Amniotic stem cell (primary cell): Measurements from ENCODE around the gene CKM.
"Not testable (repeated sequence)": the region's sequence is repeated elsewhere in the genome, so short reads cannot be mapped to it uniquely, and the experiment has no call there.

ENCODE experiments used
- DNase-seq: peaks from one replicate; lab custom pipeline; 2025; lab: John Stamatoyannopoulos, UW

Gene CKM

DNA sequence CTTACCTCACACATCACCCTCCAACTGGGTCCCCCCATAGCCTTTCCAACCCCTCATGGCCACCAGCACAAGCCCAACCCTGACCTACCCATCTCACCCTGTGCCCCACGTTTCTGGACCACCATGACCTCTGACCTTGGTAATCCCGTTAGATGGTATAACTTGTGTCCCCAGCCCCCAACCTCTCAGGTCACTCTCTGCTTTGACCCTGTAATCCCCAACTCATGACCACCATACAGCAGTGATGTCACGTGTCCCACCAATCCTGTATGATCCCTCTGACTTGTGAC is 26.4 kb upstream of the CKM start:
- no peak for DNase-seq

- no peak for DNase-seq
These were observed 25.9 kb upstream of the CKM start for GRCh38 chr19:45348367-45349125.

DNA sequence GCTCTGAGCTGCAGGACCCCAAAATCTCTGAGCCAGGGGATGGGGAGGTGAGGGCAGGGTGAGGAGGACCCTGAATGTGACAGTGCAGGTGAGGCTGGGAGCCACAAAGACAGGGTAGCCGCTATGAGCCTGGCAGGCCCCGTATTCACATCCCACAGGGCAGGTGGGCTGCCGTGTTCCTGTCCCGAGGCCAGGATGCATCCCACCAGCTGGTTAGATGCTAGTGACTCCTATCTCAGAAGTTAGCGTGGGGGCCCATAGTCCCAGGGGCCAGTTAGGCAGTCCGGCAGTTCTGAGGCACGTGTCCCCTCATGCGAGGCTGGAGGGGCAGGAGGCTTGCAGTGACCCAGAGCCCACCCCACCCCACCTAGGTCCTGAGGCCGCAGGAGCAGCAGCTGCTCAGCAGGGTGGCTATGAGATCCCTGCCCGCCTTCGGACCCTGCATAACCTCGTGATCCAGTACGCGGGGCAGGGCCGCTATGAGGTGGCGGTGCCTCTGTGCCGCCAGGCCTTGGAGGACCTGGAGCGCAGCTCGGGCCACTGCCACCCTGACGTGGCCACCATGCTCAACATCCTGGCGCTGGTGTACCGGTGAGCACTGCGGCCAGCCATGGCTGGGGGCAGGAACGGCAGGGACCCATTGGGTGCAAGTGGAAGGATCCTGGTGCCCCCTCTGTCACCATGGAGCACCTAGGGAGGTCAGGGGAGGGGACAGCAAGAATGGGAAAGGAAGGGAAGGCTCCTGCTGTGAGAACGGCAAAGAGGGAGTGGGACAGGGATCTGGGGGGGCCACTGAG is 25.1 kb upstream of the CKM start:
- DNase-seq, result no peak

DNA sequence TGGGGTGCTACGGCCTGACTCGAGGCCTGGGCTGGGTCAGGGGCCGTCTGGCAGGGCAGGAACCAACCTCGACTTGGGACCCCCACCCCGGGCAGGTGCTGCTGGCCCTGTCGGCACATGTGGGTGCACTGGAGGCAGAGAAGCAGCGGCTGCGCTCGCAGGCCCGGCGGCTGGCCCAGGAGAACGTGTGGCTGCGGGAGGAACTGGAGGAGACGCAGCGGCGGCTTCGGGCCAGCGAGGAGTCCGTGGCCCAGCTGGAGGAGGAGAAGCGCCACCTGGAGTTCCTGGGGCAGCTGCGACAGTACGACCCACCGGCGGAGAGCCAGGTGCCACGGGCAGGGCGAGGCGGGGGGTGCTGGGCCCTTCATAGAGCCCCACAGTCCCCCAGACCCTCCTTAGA is 23.8 kb upstream of the CKM start:
- no peak for DNase-seq

DNA sequence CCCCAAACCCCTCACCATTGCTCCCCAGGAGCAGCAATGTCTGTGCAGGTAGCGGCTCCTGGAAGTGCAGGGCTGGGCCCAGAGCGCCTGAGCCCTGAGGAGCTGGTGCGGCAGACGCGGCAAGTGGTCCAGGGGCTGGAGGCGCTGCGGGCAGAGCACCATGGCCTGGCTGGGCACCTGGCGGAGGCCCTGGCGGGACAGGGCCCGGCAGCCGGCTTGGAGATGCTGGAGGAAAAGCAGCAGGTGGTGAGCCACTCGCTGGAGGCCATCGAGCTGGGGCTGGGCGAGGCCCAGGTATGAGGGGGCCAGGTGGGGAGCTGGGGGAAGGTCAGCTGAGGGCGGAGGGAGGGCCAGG is 22.8 kb upstream of the CKM start:
- no peak for DNase-seq

GRCh38 chr19:45344621-45345505 is 22.2 kb upstream of the CKM start:
- DNase-seq, result no peak

DNA sequence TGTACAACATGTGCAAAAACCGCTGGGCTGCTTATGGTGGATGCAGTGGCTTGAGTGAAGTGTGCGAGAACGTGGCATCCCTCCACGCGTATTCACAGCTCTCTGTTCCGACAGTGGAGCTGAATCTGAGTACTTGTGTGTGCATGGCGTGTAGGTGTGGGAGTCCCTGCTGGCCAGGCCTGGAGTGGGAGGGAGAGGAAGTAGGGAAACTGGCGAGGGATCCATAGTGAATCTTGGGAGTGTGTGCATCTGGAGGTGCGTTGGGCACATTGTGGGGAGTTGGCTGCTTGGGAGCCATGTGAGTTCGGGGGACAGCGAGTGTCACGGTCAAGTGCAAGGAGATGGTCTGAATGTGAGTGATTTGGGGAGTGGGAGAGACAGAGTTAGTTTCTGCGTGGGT is 20.2 kb upstream of the CKM start:
- no peak for DNase-seq

DNA sequence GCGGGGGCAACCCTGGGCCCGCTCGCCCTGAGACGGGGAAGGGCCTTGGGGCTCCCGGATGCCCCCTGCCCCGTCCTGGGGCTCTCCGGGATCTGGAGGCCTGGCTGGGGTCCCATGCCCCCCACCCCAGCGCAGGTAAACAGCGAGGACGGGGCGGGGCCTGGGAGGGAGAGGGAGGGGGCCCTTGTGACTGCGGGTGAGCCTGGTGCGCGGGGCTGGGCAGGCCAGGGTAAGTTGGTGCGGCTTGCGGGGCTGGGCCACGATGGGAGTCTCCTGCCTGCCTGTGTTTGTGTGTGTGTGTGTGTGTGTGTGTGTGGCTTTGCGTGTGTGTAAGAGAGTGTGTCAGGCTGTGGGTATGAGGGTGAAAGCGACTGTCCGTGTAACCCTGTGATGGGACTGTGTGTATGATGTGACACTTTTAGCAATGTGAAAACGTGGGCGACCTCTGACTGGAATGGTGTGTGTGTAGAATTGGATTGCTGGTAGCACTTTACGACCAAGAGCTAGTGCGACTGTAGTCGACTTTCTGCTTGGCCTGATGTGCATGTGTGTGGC is 18.3 kb upstream of the CKM start:
- DNase-seq, result no peak

DNA sequence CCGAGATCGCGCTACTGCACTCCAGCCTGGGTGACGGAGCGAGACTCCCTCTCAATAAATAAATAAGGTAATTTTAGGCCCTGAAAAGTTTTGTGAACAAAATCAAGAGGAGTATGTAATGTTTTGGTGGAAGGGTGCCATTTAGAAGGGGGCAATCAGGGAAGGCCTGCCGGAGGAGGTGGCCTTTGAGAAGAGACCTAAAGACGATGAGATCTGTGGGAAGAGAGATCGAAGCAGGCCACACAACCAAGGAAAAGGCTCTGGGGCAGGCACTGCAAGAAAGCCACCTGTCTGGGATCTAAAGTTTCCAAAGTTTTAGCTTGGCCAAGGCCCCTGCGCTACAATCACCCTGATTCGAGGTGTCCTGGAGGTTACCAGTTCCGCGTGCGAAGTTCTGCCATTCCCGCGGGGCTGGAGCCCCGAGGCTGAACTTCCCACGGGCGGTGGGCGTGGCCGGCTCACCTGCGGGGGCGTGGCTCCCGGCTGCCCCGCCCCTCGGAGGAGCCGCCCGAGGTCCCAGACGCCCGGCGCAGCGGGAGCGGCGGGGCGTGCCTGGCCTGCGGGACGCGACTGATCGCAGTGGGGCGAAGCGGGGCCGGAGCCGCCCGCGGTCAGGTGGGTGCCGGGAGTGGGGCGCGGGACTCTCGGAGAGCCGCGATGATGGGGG is 17.7 kb upstream of the CKM start, which contains the start of gene KLC3:
Gene KLC3 (plus strand): TSS at position 519 of the 667 bp plus-strand sequence. CDS start 4,792 bp downstream, outside the sequence.
- DNase-seq, result no peak

- no peak for DNase-seq
These were observed 17.0 kb upstream of the CKM start for GRCh38 chr19:45339629-45340028.

GRCh38 chr19:45336696-45337251 is 14.1 kb upstream of the CKM start:
- no peak for DNase-seq

DNA sequence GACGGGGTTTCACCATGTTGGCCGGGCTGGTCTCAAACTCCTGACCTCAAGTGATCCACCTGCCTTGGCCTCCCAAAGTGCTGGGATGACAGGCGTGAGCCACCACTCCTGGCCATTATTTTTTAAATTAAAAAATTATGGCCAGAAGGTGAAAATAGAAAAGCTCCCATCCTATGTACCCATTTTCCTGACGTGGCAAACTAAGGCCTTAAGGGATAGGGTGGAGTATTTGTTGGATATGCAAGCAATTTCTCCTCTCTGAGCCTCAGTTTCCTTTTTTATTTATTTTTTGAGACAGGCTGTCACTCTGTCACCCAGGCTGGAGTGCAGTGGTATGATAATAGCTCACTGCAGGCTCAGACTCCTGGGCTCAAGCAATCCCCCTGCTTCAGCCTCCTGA is 12.2 kb upstream of the CKM start:
- not testable (repeated sequence) for DNase-seq

DNA sequence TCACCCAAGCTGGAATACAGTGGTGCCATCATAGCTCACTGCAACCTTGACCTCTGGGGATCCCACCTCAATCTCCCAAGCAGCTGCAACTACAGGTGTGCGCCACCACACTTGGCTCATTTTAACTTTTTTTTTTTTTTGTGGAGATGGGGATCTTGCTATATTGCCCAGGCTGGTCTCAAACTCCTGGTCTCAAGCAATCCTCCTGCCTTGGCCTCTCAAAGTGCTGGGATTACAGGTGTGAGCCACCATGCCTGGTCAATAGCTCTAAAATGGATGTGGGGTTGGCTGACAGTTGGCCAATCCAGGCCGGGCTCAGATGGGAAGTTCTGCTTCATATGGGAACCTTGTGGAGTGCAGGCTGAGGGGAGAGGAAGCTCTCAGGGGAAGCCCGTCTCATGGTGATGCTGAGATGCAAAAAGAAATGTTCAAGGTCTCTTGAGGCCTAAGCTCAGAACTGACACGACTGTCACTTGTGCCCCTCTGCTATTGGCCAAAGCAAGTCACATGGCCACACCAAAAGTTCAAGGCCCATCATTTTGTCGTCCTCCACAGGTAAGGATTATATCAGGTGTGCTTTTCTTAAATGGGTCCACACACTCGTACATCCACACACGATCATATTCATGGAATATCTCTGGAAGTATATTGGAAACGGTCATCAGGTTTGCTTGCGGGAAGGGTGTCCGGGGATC is 11.1 kb upstream of the CKM start:
- DNase-seq, result no peak

DNA sequence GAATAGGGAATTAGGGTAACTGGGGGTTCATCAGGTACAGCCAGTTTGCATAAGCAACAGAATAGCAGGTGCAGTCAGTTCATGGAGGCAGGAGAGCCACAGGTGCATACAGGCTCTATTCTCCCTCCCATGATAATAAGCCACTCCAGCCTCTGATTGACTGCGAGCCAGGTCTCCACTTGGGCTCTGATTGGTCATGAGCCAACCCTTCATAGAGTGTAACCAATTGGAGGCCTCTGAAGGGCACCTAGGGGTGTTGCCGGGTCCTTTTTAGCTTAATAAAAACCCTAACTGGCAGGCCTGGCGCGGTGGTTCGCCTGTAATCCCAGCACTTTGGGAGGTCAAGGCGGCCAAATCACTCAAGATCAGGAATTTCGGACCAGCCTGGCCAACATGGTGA is 8.7 kb upstream of the CKM start:
- no peak for DNase-seq

- no peak for DNase-seq
These were observed 4.9 kb upstream of the CKM start for GRCh38 chr19:45327404-45328143.

- DNase-seq, result no peak
These were observed 1.8 kb upstream of the CKM start for GRCh38 chr19:45324349-45324907.

GRCh38 chr19:45323671-45324081 is 1.0 kb upstream of the CKM start:
- DNase-seq, result no peak

- DNase-seq, result no peak
These were observed 364 bp downstream of the CKM start for GRCh38 chr19:45322311-45322710.

DNA sequence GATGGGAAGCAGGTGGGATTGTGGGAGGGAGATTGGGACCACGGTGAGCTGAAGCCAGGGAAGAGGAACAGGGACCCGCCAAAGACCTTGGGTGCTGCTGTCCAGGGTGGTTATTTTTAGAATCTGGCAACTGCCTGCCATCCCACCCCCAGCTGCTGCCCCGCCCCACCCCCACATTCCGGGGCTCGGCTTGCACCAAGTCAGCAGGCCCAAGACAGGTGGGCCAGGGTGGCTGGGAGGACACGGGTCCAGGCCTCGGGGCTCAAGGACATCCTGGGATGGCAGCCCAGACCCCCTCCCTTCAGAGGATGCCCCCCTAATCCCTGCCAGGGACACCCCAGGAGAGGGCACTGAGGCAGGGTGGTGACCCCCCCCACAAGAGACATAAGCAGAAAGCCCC is 827 bp downstream of the CKM start:
- no peak for DNase-seq
